IMR-90 (cell line): ENCODE results near the gene VSIG10L2. TPM values are rescaled to one million over a fixed set of nuclear protein-coding genes. Genes with fewer than 3 reads are reported as not detected.
"Not testable (repeated sequence)": the region's sequence is repeated elsewhere in the genome, so short reads cannot be mapped to it uniquely, and the experiment has no call there.

Experiments used
- ATAC-seq: fragments of 200-7000 bp; cut with Tn5 transposase; 2 replicates; pipeline ENCODE4 v1.9.1; 2020; ENCODE audit warnings: low read depth, mild to moderate bottlenecking, moderate library complexity
- BruUV-seq: library from RNA; stranded (reverse); fragments of 400-500 nt; replicated peaks from 2 replicates; lab custom pipeline; 2021; lab: Mats Ljungman, UMichigan
- CTCF ChIA-PET: fragments of 300-600 bp; formaldehyde crosslinking; extraction: SDS; loops from one replicate; lab custom pipeline; 2021; ENCODE audit warnings: antibody characterized with exemption; lab: Yijun Ruan, JAX
- POLR2A ChIA-PET: fragments of 300-600 bp; sonication (Branson Sonifier 250); formaldehyde crosslinking; loops from one replicate; lab custom pipeline; 2022; ENCODE audit warnings: antibody characterized with exemption; ENCODE audit not compliant: unreplicated experiment; lab: Charles Lee
- DNase-seq: peaks from one replicate; pipeline ENCODE4 v3.0.0; 2013
- H2AFZ ChIP-seq: replicated peaks from 2 replicates; pipeline ENCODE3; 2013; ENCODE audit warnings: low read length, mild to moderate bottlenecking; ENCODE audit not compliant: poor library complexity
- H2AK5ac ChIP-seq: 2 replicates; pipeline ENCODE4 v1.6.1; 2013; ENCODE audit warnings: low read depth, low read length, inconsistent platforms
- H2AK9ac ChIP-seq: replicated peaks from 2 replicates; pipeline ENCODE3; 2013; ENCODE audit warnings: mild to moderate bottlenecking, low read depth, low read length, moderate library complexity; ENCODE audit not compliant: poor library complexity
- H2BK120ac ChIP-seq: 2 replicates; pipeline ENCODE4 v1.6.1; 2013; ENCODE audit warnings: low read depth, low read length, inconsistent platforms
- H2BK15ac ChIP-seq: 3 replicates; pipeline ENCODE4 v1.6.1; 2013; ENCODE audit warnings: low read depth, low read length, inconsistent platforms
- H2BK20ac ChIP-seq: 2 replicates; pipeline ENCODE4 v1.6.1; 2013; ENCODE audit warnings: low read depth, mild to moderate bottlenecking, inconsistent platforms, low read length, moderate library complexity
- H2BK5ac ChIP-seq: 2 replicates; pipeline ENCODE4 v1.6.1; 2013; ENCODE audit warnings: mild to moderate bottlenecking, low read depth, low read length, inconsistent platforms; ENCODE audit not compliant: poor library complexity, severe bottlenecking
- H3K14ac ChIP-seq: replicated peaks from 2 replicates; pipeline ENCODE4 v1.6.1; 2013; ENCODE audit warnings: low read depth, low read length, inconsistent platforms
- H3K18ac ChIP-seq: 2 replicates; pipeline ENCODE4 v1.6.1; 2013; ENCODE audit warnings: low read depth, low read length, control low read depth
- H3K23ac ChIP-seq: 2 replicates; pipeline ENCODE4 v1.6.1; 2013; ENCODE audit warnings: low read depth, low read length, inconsistent platforms
- H3K27ac ChIP-seq: 2 replicates; pipeline ENCODE4 v1.5.1; 2013; ENCODE audit warnings: mild to moderate bottlenecking, control low read depth, low read length; ENCODE audit not compliant: insufficient read depth
- H3K27me3 ChIP-seq: 2 replicates; pipeline ENCODE4 v1.6.1; 2013; ENCODE audit warnings: low read length; ENCODE audit not compliant: control insufficient read depth, insufficient read depth
- H3K36me3 ChIP-seq: 2 replicates; pipeline ENCODE4 v1.6.1; 2013; ENCODE audit warnings: low read length, mixed read lengths; ENCODE audit not compliant: control insufficient read depth, insufficient read depth
- H3K4ac ChIP-seq: 2 replicates; pipeline ENCODE4 v1.6.1; 2013; ENCODE audit warnings: low read depth, low read length, inconsistent platforms
- H3K4me1 ChIP-seq: 2 replicates; pipeline ENCODE4 v1.6.1; 2013; ENCODE audit warnings: low read length, mixed read lengths; ENCODE audit not compliant: control insufficient read depth, insufficient read depth
- H3K4me2 ChIP-seq: 2 replicates; pipeline ENCODE4 v1.6.1; 2013; ENCODE audit warnings: low read depth, mild to moderate bottlenecking, control low read depth, low read length, moderate library complexity
- H3K4me3 ChIP-seq: 2 replicates; pipeline ENCODE4 v1.5.1; 2013; ENCODE audit warnings: low read depth, mild to moderate bottlenecking, control low read depth, low read length, moderate library complexity; ENCODE audit not compliant: insufficient read depth
- H3K56ac ChIP-seq: 2 replicates; pipeline ENCODE4 v1.6.1; 2013; ENCODE audit warnings: low read length, inconsistent platforms; ENCODE audit not compliant: insufficient read depth; ENCODE audit errors: extremely low read depth
- H3K79me1 ChIP-seq, 2 experiments: 2 replicates each; pipeline ENCODE4 v1.6.1; 2013; ENCODE audit warnings: low read length in 2 of 2, inconsistent platforms in 1 of 2, low read depth in 1 of 2
- H3K9ac ChIP-seq: 2 replicates; pipeline ENCODE4 v1.6.1; 2013; ENCODE audit warnings: low read depth, low read length, control low read depth
- H3K9me1 ChIP-seq: 2 replicates; pipeline ENCODE4 v1.6.1; 2013; ENCODE audit warnings: low read length, inconsistent platforms; ENCODE audit not compliant: insufficient read depth
- H3K9me3 ChIP-seq: 2 replicates; pipeline ENCODE4 v1.6.1; 2013; ENCODE audit warnings: low read length; ENCODE audit not compliant: control insufficient read depth, insufficient read depth
- H4K20me1 ChIP-seq: 2 replicates; pipeline ENCODE4 v1.6.1; 2013; ENCODE audit warnings: low read length, inconsistent platforms; ENCODE audit not compliant: insufficient read depth
- H4K5ac ChIP-seq: 2 replicates; pipeline ENCODE4 v1.6.1; 2013; ENCODE audit warnings: mild to moderate bottlenecking, low read depth, low read length, control low read depth
- H4K8ac ChIP-seq, 2 experiments: 2 replicates each; pipeline ENCODE4 v1.6.1; 2013; ENCODE audit warnings: low read depth in 2 of 2, low read length in 2 of 2, control low read depth in 1 of 2, inconsistent platforms in 1 of 2
- H4K91ac ChIP-seq: 2 replicates; pipeline ENCODE4 v1.6.1; 2013; ENCODE audit warnings: low read depth, low read length, inconsistent platforms; ENCODE audit not compliant: insufficient read depth
- WGBS, 2 experiments: methylation state at CpG; one replicate each; pipeline versions ENCODE4 v1.1.5 to v1.1.7; 2013; ENCODE audit warnings: missing lambda C conversion rate in 2 of 2; ENCODE audit not compliant: insufficient read length in 1 of 2; ENCODE audit errors: extremely low coverage in 2 of 2; 5-methylcytosine and 5-hydroxymethylcytosine counted together
- dilution Hi-C: fragments of 300-500 bp; cut with HindIII; formaldehyde crosslinking; loops from one replicate; pipeline ENCODE4 v1.14.3; 2018; ENCODE audit warnings: low sequenced_read_pairs; ENCODE audit not compliant: unreplicated experiment
- in situ Hi-C: fragments of 300-500 bp; cut with MboI; formaldehyde crosslinking; loops from 3 replicates; pipeline ENCODE4 v1.14.3; 2019; ENCODE audit warnings: low sequenced_read_pairs, inconsistent platforms, mixed read lengths
- intact Hi-C: fragments of 100-400 bp; cut with micrococcal nuclease; formaldehyde crosslinking; loops from 2 replicates; pipeline ENCODE4 v1.10.0; 2022
- polyA plus RNA-seq, 3 experiments: library from polyadenylated mRNA; depleted of rRNA; stranded (reverse); fragments of >200 nt; gene quantifications; 2 replicates each; pipeline ENCODE4 v1.2.3, GENCODE V29; 2012; ENCODE audit warnings: low replicate concordance in 1 of 3
- total RNA-seq: library from RNA; depleted of rRNA; stranded (reverse); fragments of >200 nt; gene quantifications from 2 replicates; pipeline ENCODE4 v1.2.3, GENCODE V29; 2012

VSIG10L2 gene
- total and polyA plus RNA-seq, 2 of the 4 experiments (the other 2 are of a cell fraction): under 0.01 TPM; not detected in 1

- POLR2A ChIA-PET, H3K9me1 ChIP-seq, H3K14ac ChIP-seq, H3K18ac ChIP-seq, ATAC-seq, H3K4me1 ChIP-seq, DNase-seq, H3K9me3 ChIP-seq, H2BK5ac ChIP-seq, H3K4me3 ChIP-seq, H2AK9ac ChIP-seq, H2AFZ ChIP-seq, H3K4ac ChIP-seq, H4K20me1 ChIP-seq, in situ Hi-C loops, H3K27ac ChIP-seq, H2AK5ac ChIP-seq, H4K8ac ChIP-seq, H3K4me2 ChIP-seq, BruUV-seq, H4K91ac ChIP-seq, H2BK20ac ChIP-seq, CTCF ChIA-PET, H3K56ac ChIP-seq, H3K79me1 ChIP-seq, H3K9ac ChIP-seq, intact Hi-C loops, H2BK15ac ChIP-seq, H3K36me3 ChIP-seq, H3K23ac ChIP-seq, H2BK120ac ChIP-seq, H4K5ac ChIP-seq: not testable (repeated sequence)
- WGBS, 2 experiments: no CpG with 5 or more reads among the region's 3 CpGs
- peaks cover 28% of the 10 kb centered on the region for H3K27me3 ChIP-seq
- dilution Hi-C loops: loop anchor here (25.0 kb wide), 1 partner anchor 298 kb away; the partner anchor contains the start of genes FAM118B and RPUSD4
Measured at GRCh38 chr11:125914601-125915000, 31.2 kb upstream of the VSIG10L2 start.
